Measurements from ENCODE around the gene AKAP9.
A peak's percentile ranks its signal among the peaks of the same experiment; 100 is the strongest.
"Not testable (repeated sequence)": the region's sequence is repeated elsewhere in the genome, so short reads cannot be mapped to it uniquely, and the experiment has no call there.

Gene AKAP9

DNA sequence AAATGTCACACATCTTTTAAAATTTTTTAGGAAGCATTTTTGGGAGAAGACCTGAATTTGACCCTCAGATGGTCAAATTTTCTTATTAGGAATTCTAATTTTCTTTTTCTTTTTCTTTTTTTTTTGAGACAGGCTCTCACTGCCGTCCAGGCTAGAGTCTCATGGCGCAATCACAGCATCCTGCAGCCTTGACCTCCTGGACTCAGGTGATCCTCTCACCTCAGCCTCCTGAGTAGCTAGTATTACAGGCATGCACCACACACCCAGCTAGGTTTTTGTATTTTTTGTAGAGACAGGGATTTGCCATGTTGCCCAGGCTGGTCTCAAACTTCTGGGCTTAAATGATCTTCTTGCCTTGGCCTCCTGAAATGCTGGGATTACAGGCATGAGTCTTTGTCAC is 65.4 kb downstream of the AKAP9 start:
- DNase-seq (ENCODE audit: low read depth, low spot score), result no peak

DNA sequence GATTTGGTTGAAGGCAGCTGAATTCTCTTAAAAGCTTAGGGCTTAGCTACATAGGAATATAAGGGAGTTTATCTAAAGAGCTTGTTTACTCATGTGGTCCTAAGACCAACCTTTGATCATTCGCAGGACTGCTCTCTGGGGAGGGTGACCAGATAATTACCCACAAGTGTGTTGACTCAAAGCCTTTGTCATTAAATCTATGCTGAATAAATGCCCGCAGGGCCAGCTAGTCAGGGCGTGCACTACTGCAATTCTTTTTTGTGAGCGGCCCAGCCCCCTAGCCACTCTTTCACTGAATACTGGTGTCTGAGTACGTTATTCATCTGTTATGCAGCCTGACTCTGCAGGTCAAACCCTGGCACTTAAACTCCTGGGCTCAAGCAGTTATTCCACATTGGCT is 69.6 kb downstream of the AKAP9 start:
- no peak for DNase-seq (ENCODE audit: low read depth, low spot score)

- DNase-seq (ENCODE audit: low read depth, low spot score), result no peak
Measured at GRCh38 chr7:92013611-92014010, 72.9 kb downstream of the AKAP9 start.

GRCh38 chr7:92020636-92021035 is 80.0 kb downstream of the AKAP9 start:
- DNase-seq (ENCODE audit: low read depth, low spot score), result no peak

DNA sequence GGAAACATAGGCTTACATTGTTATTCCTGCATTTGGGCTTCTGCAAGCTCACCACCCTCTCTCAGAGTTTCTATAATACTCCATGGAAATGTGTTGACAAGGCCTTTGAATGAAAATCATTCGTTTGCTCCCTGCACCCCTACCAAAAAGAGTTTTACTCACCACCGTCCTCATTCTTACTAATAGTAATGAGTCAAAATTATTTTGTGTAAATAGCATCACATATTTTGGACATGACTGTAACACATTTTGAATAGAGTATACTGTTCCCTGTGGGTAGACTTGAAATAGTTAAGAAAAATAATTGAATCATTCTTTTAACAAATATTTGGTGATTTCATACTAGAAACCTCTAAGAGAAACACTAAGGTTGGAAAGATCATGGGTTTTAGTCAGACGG is 84.6 kb downstream of the AKAP9 start:
- no peak for DNase-seq (ENCODE audit: low read depth, low spot score)

DNA sequence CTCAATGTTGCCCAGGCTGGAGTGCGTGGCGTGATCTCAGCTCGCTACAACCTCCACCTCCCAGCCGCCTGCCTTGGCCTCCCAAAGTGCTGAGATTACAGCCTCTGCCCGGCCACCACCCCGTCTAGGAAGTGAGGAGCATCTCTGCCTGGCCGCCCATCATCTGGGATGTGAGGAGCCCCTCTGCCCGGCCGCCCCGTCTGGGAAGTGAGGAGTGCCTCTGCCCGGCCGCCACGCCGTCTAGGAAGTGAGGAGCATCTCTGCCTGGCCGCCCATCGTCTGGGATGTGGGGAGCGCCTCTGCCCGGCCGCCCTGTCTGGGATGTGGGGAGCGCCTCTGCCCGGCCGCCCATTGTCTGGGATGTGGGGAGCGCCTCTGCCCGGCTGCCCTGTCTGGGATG is 86.0 kb downstream of the AKAP9 start:
- DNase-seq (ENCODE audit: low read depth, low spot score), result not testable (repeated sequence)

- not testable (repeated sequence) for DNase-seq (ENCODE audit: low read depth, low spot score)
Measured at GRCh38 chr7:92027128-92027527, 86.5 kb downstream of the AKAP9 start.

- no peak for DNase-seq (ENCODE audit: low read depth, low spot score)
Measured at GRCh38 chr7:92028226-92028625, 87.6 kb downstream of the AKAP9 start.

DNA sequence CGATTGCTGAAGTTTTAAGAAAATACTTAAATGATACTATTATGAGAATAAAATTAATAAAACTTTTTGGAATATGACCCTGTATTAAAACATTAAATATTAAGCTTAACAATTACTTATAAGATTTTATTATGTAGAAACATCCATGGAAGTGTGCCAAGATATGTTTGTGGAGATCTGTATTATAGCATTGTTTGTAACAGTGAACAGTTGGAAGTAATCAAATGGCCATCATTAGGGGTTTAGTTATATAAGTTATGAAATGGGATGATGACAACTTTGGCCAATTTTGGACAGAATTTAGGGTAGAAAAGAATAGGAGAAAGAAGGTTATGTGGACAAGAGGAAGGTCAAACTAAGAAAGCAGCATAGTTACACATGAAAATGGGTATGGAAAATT is 88.0 kb downstream of the AKAP9 start:
- DNase-seq (ENCODE audit: low read depth, low spot score), result no peak

DNA sequence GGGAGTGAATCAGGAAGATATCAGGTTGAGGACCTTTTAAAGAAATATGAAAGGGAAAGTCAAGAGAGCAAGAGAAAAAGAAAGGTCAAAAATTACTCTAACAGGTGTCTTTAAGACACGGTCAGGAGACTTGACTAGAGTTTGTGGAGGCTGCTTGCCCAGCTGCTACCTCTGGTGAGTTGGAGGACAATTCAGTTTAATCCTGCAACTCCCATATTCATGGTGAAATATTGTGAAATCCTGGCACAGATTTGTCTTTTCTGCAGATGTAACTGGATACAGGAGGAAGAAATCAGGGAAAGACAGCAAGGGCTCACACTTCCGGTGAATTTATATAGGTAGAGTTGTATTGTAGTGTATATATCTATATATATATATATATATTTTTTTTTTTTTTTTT is 93.5 kb downstream of the AKAP9 start:
- DNase-seq (ENCODE audit: low read depth, low spot score), result no peak

- no peak for DNase-seq (ENCODE audit: low read depth, low spot score)
Measured at GRCh38 chr7:92035576-92035975, 94.9 kb downstream of the AKAP9 start.

DNA sequence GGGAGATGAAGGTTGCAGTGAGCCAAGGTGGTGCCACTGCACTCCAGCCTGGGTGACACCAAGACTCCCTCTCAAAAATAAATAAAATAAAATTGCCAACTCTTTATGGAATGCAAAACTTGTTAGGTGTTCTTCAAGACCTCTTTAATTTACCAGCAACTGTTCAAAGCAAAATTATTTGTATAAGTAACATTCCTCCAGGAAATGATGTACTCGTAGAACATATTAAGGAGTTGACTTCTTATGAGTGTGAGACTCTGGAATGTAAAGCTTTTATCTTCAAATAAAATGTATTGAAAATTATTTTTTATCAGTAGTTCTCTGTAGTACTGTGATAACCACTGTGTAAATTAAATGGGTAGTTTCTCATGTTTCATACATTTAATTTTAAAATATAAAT is 99.2 kb downstream of the AKAP9 start:
- no peak for DNase-seq (ENCODE audit: low read depth, low spot score)

GRCh38 chr7:92042056-92042737 is 101.5 kb downstream of the AKAP9 start:
- DNase-seq (ENCODE audit: low read depth, low spot score), result no peak

DNA sequence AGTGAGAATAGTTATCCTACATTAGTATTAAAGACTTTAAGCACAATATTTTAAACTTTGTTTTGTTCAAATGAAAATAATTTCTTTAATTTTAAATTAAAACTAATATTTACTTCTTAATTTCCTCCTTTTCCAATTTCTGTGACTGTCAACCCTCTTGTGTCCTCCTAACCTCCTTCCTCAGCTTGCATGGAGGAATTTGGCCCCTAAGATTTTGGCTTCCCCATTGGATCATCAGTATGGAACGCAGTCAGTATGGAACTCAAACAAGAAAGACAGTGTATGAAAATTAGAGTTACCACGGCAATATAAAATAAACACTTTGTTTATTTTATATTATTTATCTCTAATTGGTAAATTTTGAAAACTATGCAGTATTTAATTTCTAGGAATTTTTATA is 102.4 kb downstream of the AKAP9 start:
- no peak for DNase-seq (ENCODE audit: low read depth, low spot score)

- no peak for DNase-seq (ENCODE audit: low read depth, low spot score)
Measured at GRCh38 chr7:92043637-92044036, 103.0 kb downstream of the AKAP9 start.

DNA sequence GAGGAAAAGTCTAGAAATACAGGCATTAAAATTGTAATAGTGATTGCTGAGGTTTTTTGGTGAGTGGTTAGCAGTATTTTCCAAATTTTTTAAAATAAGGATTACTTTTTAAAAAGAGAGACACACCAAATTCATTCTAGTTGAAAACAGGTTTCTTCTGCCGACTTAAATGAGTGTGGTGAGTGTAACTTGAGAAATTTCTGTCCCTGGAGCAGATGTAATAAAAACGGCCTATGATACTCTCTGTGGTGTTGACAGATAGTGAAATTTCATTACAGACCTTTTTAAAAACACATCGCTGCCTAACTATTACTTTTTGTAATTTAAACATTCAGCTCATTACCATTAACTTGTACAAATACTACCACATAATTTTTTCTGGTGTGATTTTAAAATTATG is 103.5 kb downstream of the AKAP9 start:
- no peak for DNase-seq (ENCODE audit: low read depth, low spot score)

DNA sequence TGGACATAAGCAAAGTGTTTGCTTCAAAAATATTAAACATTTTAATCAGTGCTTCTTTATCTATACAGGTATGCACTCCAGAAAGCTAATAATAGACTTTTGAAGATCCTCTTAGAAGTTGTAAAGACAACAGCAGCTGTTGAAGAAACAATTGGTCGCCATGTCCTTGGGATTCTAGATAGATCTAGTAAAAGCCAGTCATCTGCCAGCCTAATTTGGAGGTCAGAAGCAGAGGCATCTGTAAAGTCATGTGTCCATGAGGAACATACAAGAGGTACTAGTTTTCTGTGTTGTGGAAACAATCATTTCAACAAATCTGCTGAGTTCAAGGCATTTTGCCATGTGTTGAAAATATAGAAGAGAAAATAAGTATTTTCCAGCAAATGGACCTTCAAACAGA is 104.3 kb downstream of the AKAP9 start:
- no peak for DNase-seq (ENCODE audit: low read depth, low spot score)

DNA sequence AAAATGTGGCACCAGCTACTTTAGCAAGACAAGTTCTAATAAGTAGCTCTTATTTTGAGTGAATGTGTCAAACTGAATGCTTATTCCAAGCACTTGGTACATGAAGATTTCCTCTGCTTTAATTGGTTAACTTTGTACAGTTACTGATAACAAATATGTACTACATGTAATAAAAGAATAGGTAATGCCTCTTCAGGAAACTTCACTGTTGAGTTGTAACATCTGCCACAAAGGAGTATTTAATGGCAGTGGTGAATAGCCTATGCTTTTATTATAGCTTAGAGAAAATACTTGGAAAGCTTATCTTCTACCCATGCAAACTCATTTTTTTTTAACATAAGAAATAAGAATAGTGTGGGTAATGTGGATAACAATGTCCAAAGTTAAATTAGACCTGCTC is 111.0 kb downstream of the AKAP9 start:
- no peak for DNase-seq (ENCODE audit: low read depth, low spot score)

- no peak for DNase-seq (ENCODE audit: low read depth, low spot score)
Measured at GRCh38 chr7:92052159-92052558, 111.5 kb downstream of the AKAP9 start.

GRCh38 chr7:92052684-92053083 is 112.0 kb downstream of the AKAP9 start:
- no peak for DNase-seq (ENCODE audit: low read depth, low spot score)

DNA sequence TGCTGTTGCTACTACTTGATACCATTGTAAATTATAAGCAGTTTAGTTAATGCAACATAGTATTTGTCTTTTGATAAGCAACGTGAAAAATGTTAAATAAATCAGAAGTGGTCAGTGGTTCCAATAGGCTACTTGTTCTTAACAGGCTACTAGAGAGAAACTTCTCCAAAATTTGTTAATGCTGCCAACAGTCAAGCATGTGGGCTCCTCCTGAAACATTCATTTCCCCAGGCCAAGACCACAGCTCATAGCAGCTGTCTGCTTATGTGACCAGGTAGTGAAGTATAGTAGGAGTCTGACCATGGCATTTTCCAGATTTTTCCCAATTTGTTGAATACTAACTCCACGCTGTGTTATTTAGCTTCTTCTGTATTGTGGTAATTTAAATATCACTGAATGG is 112.7 kb downstream of the AKAP9 start:
- no peak for DNase-seq (ENCODE audit: low read depth, low spot score)

DNA sequence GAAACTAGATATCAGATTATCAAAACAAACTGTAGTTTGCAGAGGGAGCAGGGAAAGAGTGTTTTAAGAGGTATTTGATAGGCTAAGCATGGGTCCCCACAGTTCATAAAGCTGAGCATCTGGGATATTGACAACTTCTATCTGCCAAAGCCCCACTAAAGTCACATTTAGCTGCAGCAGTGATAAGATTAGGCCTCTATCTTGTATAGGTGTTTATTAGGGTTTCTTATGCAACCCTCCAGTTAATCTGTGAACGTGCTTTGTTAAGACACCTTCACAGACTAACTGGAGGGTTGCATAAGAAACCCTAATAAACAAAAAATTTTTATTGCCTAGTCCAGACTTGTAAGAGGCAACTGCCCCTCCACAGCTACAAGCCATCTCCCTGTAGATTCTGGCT is 115.6 kb downstream of the AKAP9 start:
- DNase-seq (ENCODE audit: low read depth, low spot score), result no peak

GRCh38 chr7:92057375-92057774 is 116.7 kb downstream of the AKAP9 start:
- DNase-seq (ENCODE audit: low read depth, low spot score), result no peak

DNA sequence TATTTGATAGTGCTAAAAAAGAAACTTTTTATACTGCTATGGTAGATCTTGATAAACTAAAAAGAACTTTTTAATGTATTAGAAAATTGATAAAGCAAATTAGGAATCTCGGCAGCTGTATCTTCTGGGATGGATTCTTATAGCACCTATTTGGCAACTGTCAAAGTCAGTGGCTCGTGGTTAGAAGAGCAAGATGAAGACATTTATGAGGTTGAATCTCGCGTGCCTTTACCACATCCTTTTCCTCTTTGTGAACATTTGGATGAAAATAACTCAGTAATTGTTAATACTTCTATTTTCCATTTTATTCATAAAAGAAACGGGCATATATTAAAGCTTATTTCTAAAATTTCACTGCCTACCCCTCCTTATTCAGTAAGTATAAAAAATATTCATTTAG is 117.4 kb downstream of the AKAP9 start:
- DNase-seq (ENCODE audit: low read depth, low spot score), result peak; percentile 1

All from activated CD4-positive, CD25-positive, alpha-beta regulatory T cell treated with anti-CD3 and anti-CD28 coated beads, Interleukin-2, amount 50 U/mL, for 16 hours (primary cell).